Measurements from ENCODE around the gene CBX6.
A peak's percentile ranks its signal among the peaks of the same experiment; 100 is the strongest.
"Not testable (repeated sequence)": the region's sequence is repeated elsewhere in the genome, so short reads cannot be mapped to it uniquely, and the experiment has no call there.

CBX6 gene

GRCh38 chr22:38859581-38860282 is 12.3 kb downstream of the CBX6 start:
- no peak for DNase-seq

- DNase-seq, result no peak
These were observed 13.5 kb downstream of the CBX6 start for GRCh38 chr22:38858492-38858891.

- DNase-seq, result not testable (repeated sequence)
These were observed 17.5 kb downstream of the CBX6 start for GRCh38 chr22:38854476-38854875.

GRCh38 chr22:38853883-38854282 is 18.1 kb downstream of the CBX6 start:
- DNase-seq, result not testable (repeated sequence)

GRCh38 chr22:38853196-38853651 is 18.8 kb downstream of the CBX6 start:
- DNase-seq, result no peak

- DNase-seq, result no peak
These were observed 19.5 kb downstream of the CBX6 start for GRCh38 chr22:38852522-38852921.

- no peak for DNase-seq
These were observed 20.8 kb downstream of the CBX6 start for GRCh38 chr22:38850941-38851849.

- no peak for DNase-seq
These were observed 21.6 kb downstream of the CBX6 start for GRCh38 chr22:38850399-38850798.

GRCh38 chr22:38849811-38850210 is 22.2 kb downstream of the CBX6 start:
- DNase-seq, result no peak

GRCh38 chr22:38846412-38846811 is 25.6 kb downstream of the CBX6 start:
- no peak for DNase-seq

GRCh38 chr22:38845004-38845740 is 26.8 kb downstream of the CBX6 start:
- no peak for DNase-seq

- no peak for DNase-seq
These were observed 27.6 kb downstream of the CBX6 start for GRCh38 chr22:38844315-38845003.

GRCh38 chr22:38843657-38844314 is 28.2 kb downstream of the CBX6 start, which contains the start of gene NPTXR:
TSS of gene NPTXR (minus strand) at chr22:38844028.
- DNase-seq, result peak; percentile 7

GRCh38 chr22:38843201-38843656 is 28.8 kb downstream of the CBX6 start:
- peak; percentile 21 for DNase-seq

- DNase-seq, result no peak
These were observed 29.4 kb downstream of the CBX6 start for GRCh38 chr22:38842512-38843200.

GRCh38 chr22:38841635-38842034 is 30.4 kb downstream of the CBX6 start:
- no peak for DNase-seq

- DNase-seq, result no peak
These were observed 30.8 kb downstream of the CBX6 start for GRCh38 chr22:38841211-38841610.

- DNase-seq, result no peak
These were observed 31.9 kb downstream of the CBX6 start for GRCh38 chr22:38840129-38840528.

GRCh38 chr22:38839686-38840085 is 32.3 kb downstream of the CBX6 start:
- no peak for DNase-seq

- DNase-seq, result no peak
These were observed 34.5 kb downstream of the CBX6 start for GRCh38 chr22:38837414-38837928.

GRCh38 chr22:38835888-38836301 is 36.1 kb downstream of the CBX6 start:
- DNase-seq, result no peak
